H9 (cell line): Measurements from ENCODE around the gene CPSF2. TPM values are rescaled to one million over a fixed set of nuclear protein-coding genes. Genes with fewer than 3 reads are reported as not detected.

ENCODE experiments used
- DNase-seq: peaks from one replicate; pipeline ENCODE4 v3.0.0-alpha.2; 2017
- H2AFZ ChIP-seq: one replicate; pipeline ENCODE4 v1.6.1; 2013; ENCODE audit warnings: mild to moderate bottlenecking, low read length, control low read depth, moderate library complexity
- H2AK5ac ChIP-seq: 2 replicates; pipeline ENCODE4 v1.6.1; 2013; ENCODE audit warnings: low read length, control low read depth, mixed read lengths; ENCODE audit not compliant: insufficient read length
- H2BK120ac ChIP-seq: one replicate; pipeline ENCODE4 v1.6.1; 2013; ENCODE audit warnings: low read depth, mild to moderate bottlenecking, low read length, control low read depth, inconsistent platforms; ENCODE audit not compliant: poor library complexity, severe bottlenecking
- H2BK12ac ChIP-seq: 2 replicates; pipeline ENCODE4 v1.6.1; 2013; ENCODE audit warnings: low read length, control low read depth, mixed read lengths, low read depth; ENCODE audit not compliant: insufficient read length
- H2BK15ac ChIP-seq: 2 replicates; pipeline ENCODE4 v1.6.1; 2013; ENCODE audit warnings: low read depth, low read length, control low read depth
- H2BK20ac ChIP-seq: one replicate; pipeline ENCODE4 v1.6.1; 2013; ENCODE audit warnings: low read depth, mild to moderate bottlenecking, low read length, control low read depth, inconsistent platforms; ENCODE audit not compliant: poor library complexity, severe bottlenecking
- H2BK5ac ChIP-seq: 2 replicates; pipeline ENCODE4 v1.6.1; 2013; ENCODE audit warnings: low read length, control low read depth, mixed read lengths; ENCODE audit not compliant: insufficient read length
- H3K14ac ChIP-seq: 2 replicates; pipeline ENCODE4 v1.6.1; 2013; ENCODE audit warnings: low read length, control low read depth; ENCODE audit not compliant: insufficient read depth
- H3K18ac ChIP-seq: 2 replicates; pipeline ENCODE4 v1.6.1; 2013; ENCODE audit warnings: low read depth, mild to moderate bottlenecking, mixed read lengths, low read length, control low read depth; ENCODE audit not compliant: insufficient read length
- H3K23ac ChIP-seq: 2 replicates; pipeline ENCODE4 v1.6.1; 2013; ENCODE audit warnings: low read length, control low read depth, mixed read lengths, low read depth; ENCODE audit not compliant: insufficient read length
- H3K23me2 ChIP-seq: 2 replicates; pipeline ENCODE4 v1.6.1; 2013; ENCODE audit warnings: low read depth, mild to moderate bottlenecking, mixed read lengths, low read length, control low read depth; ENCODE audit not compliant: insufficient read length, poor library complexity, severe bottlenecking
- H3K27ac ChIP-seq: 2 replicates; pipeline ENCODE4 v1.5.1; 2013; ENCODE audit warnings: low read length, control low read depth, mixed read lengths, low read depth; ENCODE audit not compliant: insufficient read length
- H3K27me3 ChIP-seq: 2 replicates; pipeline ENCODE4 v1.6.1; 2013; ENCODE audit warnings: low read length, control low read depth, inconsistent platforms; ENCODE audit not compliant: insufficient read depth
- H3K4ac ChIP-seq: 2 replicates; pipeline ENCODE4 v1.6.1; 2013; ENCODE audit warnings: low read depth, mild to moderate bottlenecking, control low read depth, inconsistent platforms, low read length, moderate library complexity
- H3K4me1 ChIP-seq: 2 replicates; pipeline ENCODE4 v1.6.1; 2013; ENCODE audit warnings: low read length, control low read depth, inconsistent platforms; ENCODE audit not compliant: insufficient read depth
- H3K4me2 ChIP-seq: 2 replicates; pipeline ENCODE4 v1.6.1; 2013; ENCODE audit warnings: low read length, control low read depth, mixed read lengths; ENCODE audit not compliant: insufficient read length, insufficient read depth
- H3K56ac ChIP-seq: 2 replicates; pipeline ENCODE4 v1.6.1; 2013; ENCODE audit warnings: low read depth, mild to moderate bottlenecking, mixed read lengths, low read length, control low read depth; ENCODE audit not compliant: insufficient read length
- H3K79me1 ChIP-seq: 2 replicates; pipeline ENCODE4 v1.6.1; 2013; ENCODE audit warnings: low read depth, mild to moderate bottlenecking, moderate library complexity, low read length, control low read depth, inconsistent platforms; ENCODE audit not compliant: insufficient read depth, poor library complexity, severe bottlenecking
- H3K79me2 ChIP-seq: 2 replicates; pipeline ENCODE4 v1.6.1; 2013; ENCODE audit warnings: low read length, control low read depth, inconsistent platforms; ENCODE audit not compliant: insufficient read depth
- H3K9ac ChIP-seq: 2 replicates; pipeline ENCODE4 v1.6.1; 2013; ENCODE audit warnings: low read length, control low read depth, mixed read lengths; ENCODE audit not compliant: insufficient read length; ENCODE audit errors: extremely low read depth
- H3K9me3 ChIP-seq: one replicate; pipeline ENCODE4 v1.6.1; 2013; ENCODE audit warnings: low read depth, low read length, inconsistent platforms; ENCODE audit not compliant: control insufficient read depth
- H3T11ph ChIP-seq: one replicate; pipeline ENCODE4 v1.6.1; 2013; ENCODE audit warnings: mild to moderate bottlenecking, low read length, control low read depth, inconsistent platforms
- H4K20me1 ChIP-seq: one replicate; pipeline ENCODE4 v1.6.1; 2013; ENCODE audit not compliant: control insufficient read depth, insufficient read length, insufficient read depth
- H4K5ac ChIP-seq: 2 replicates; pipeline ENCODE4 v1.6.1; 2013; ENCODE audit warnings: low read depth, mild to moderate bottlenecking, mixed read lengths, low read length, control low read depth; ENCODE audit not compliant: insufficient read length
- H4K8ac ChIP-seq: replicated peaks from 2 replicates; pipeline ENCODE4 v1.6.1; 2013; ENCODE audit warnings: low read length, control low read depth, mixed read lengths, low read depth; ENCODE audit not compliant: insufficient read length
- H4K91ac ChIP-seq: 2 replicates; pipeline ENCODE4 v1.6.1; 2013; ENCODE audit warnings: low read depth, mild to moderate bottlenecking, moderate library complexity, mixed read lengths, low read length, control low read depth; ENCODE audit not compliant: insufficient read length
- H3K27ac Mint-ChIP-seq, 3 experiments: 2 replicates in 2 of 3; 3 replicates in 1 of 3; pipeline ENCODE4 v1.8.0; 2020 to 2021; ENCODE audit warnings: mixed read lengths in 3 of 3, mild to moderate bottlenecking in 1 of 3, moderate library complexity in 1 of 3
- H3K27me3 Mint-ChIP-seq: 2 replicates; pipeline ENCODE4 v1.8.0; 2021; ENCODE audit warnings: low read depth, mild to moderate bottlenecking, moderate library complexity, mixed read lengths
- H3K36me3 Mint-ChIP-seq, 3 experiments: 2 replicates in 2 of 3; 3 replicates in 1 of 3; pipeline ENCODE4 v1.8.0; 2020 to 2021; ENCODE audit warnings: low read depth in 3 of 3, mixed read lengths in 3 of 3; ENCODE audit not compliant: insufficient read depth in 1 of 3
- H3K4me1 Mint-ChIP-seq, 2 experiments: 2 replicates each; pipeline ENCODE4 v1.8.0; 2020; ENCODE audit warnings: mixed read lengths in 2 of 2
- H3K4me3 Mint-ChIP-seq, 2 experiments: 2 replicates in 1 of 2; 3 replicates in 1 of 2; pipeline ENCODE4 v1.8.0; 2020 to 2021; ENCODE audit warnings: mild to moderate bottlenecking in 2 of 2, mixed read lengths in 2 of 2, moderate library complexity in 1 of 2
- H3K9me3 Mint-ChIP-seq, 2 experiments: 2 replicates in 1 of 2; 3 replicates in 1 of 2; pipeline ENCODE4 v1.8.0; 2020; ENCODE audit warnings: mild to moderate bottlenecking in 2 of 2, mixed read lengths in 2 of 2, moderate library complexity in 1 of 2
- CTCF ChIP-seq: fragments of 200-600 bp; sonication (generic); conservative IDR thresholded peaks from 3 replicates; pipeline ENCODE4 v1.8.0; 2021; ENCODE audit warnings: antibody characterized with exemption, mild to moderate bottlenecking
- WGBS: extraction: QIAGEN DNeasy Blood & Tissue Kit; methylation state at CpG from one replicate; pipeline ENCODE4 v1.1.7; 2013; ENCODE audit warnings: missing lambda C conversion rate, low lambda C conversion rate, mixed read lengths; ENCODE audit not compliant: insufficient read length; ENCODE audit errors: extremely low coverage; 5-methylcytosine and 5-hydroxymethylcytosine counted together
- total RNA-seq: library from RNA; stranded (reverse); gene quantifications from 2 replicates; pipeline ENCODE4 v1.2.1, GENCODE V29; 2021

The CPSF2 gene
- total RNA-seq, 1 experiment from 2014 or later, result 108 TPM

- H3K79me1 ChIP-seq, result no peaks in the 10 kb centered on the region
- H2BK120ac ChIP-seq, result no peak overlapping the region
- H3K4me1 ChIP-seq, result peaks cover 3% of the 10 kb centered on the region; the same call in 1 of the 2 replicates
- H2BK12ac ChIP-seq, result no peak overlapping the region
- H3K4me1 Mint-ChIP-seq, result peaks cover 11 to 13% of the 10 kb centered on the region in 2 experiments
- H3K14ac ChIP-seq, result no peak overlapping the region
- WGBS, result no CpG with 5 or more reads among the region's 2 CpGs
- H2AFZ ChIP-seq, result no peak overlapping the region
- no peak overlapping the region for H3K4ac ChIP-seq
- DNase-seq, result no peak
- no peaks in the 10 kb centered on the region for H3K36me3 Mint-ChIP-seq
- H3K9me3 ChIP-seq, result no peaks in the 10 kb centered on the region
- H3K79me2 ChIP-seq, result no peaks in the 10 kb centered on the region
- H3K23ac ChIP-seq, result no peak overlapping the region
- no peak overlapping the region for H3K27ac Mint-ChIP-seq
- no peak overlapping the region for H4K91ac ChIP-seq
- no peak overlapping the region for H2BK15ac ChIP-seq
- no peak overlapping the region for H3T11ph ChIP-seq
- no peak overlapping the region for H3K9ac ChIP-seq
- no peaks in the 10 kb centered on the region for H4K20me1 ChIP-seq
- no peak for TF ChIP-seq CTCF
- H4K8ac ChIP-seq, result no peak overlapping the region
- H3K56ac ChIP-seq, result no peak overlapping the region
- no peak overlapping the region for H3K4me2 ChIP-seq
- peaks cover 23% of the 10 kb centered on the region for H3K27me3 Mint-ChIP-seq
- no peak overlapping the region for H2BK20ac ChIP-seq
- H3K27ac ChIP-seq, result no peak overlapping the region
- H4K5ac ChIP-seq, result no peak overlapping the region
- H2BK5ac ChIP-seq, result no peak overlapping the region
- H3K23me2 ChIP-seq, result no peaks in the 10 kb centered on the region
- H3K4me3 Mint-ChIP-seq, result no peak overlapping the region
- no peak overlapping the region for H2AK5ac ChIP-seq
- no peaks in the 10 kb centered on the region for H3K9me3 Mint-ChIP-seq
- H3K27me3 ChIP-seq, result no peaks in the 10 kb centered on the region; the same call in 1 of the 2 replicates
- no peak overlapping the region for H3K18ac ChIP-seq
Observed at GRCh38 chr14:92204792-92205191, 83.0 kb downstream of the CPSF2 start.
